ENCODE data around the gene GRB10.
"Not testable (repeated sequence)": the region's sequence is repeated elsewhere in the genome, so short reads cannot be mapped to it uniquely, and the experiment has no call there.

- TF ChIP-seq, protein P1, sequence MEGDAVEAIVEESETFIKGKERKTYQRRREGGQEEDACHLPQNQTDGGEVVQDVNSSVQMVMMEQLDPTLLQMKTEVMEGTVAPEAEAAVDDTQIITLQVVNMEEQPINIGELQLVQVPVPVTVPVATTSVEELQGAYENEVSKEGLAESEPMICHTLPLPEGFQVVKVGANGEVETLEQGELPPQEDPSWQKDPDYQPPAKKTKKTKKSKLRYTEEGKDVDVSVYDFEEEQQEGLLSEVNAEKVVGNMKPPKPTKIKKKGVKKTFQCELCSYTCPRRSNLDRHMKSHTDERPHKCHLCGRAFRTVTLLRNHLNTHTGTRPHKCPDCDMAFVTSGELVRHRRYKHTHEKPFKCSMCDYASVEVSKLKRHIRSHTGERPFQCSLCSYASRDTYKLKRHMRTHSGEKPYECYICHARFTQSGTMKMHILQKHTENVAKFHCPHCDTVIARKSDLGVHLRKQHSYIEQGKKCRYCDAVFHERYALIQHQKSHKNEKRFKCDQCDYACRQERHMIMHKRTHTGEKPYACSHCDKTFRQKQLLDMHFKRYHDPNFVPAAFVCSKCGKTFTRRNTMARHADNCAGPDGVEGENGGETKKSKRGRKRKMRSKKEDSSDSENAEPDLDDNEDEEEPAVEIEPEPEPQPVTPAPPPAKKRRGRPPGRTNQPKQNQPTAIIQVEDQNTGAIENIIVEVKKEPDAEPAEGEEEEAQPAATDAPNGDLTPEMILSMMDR (IDR thresholded peaks at IDR 0.05) = not testable (repeated sequence)
- TF ChIP-seq POLR2A (IDR thresholded peaks at IDR 0.05) = not testable (repeated sequence)
Measured at GRCh38 chr7:50545613-50546012, 237.1 kb downstream of the GRB10 start.

Data from Peyer's patch (tissue), 4 donors.